ENCODE results near the gene FAM78B.

GRCh38 chr1:166155108-166155507 is 11.7 kb downstream of the FAM78B start:
- TF ChIP-seq POLR2AphosphoS5 (IDR thresholded peaks at IDR 0.05) (no peak), CTCF (IDR thresholded peaks at IDR 0.05) (no peak), EP300 (IDR thresholded peaks at IDR 0.05) (no peak), POLR2A (IDR thresholded peaks at IDR 0.05) (no peak)

All from stomach (tissue), 4 donors.